ENCODE results near the gene COL6A2.

Gene COL6A2

GRCh38 chr21:46178961-46179360, 81.0 kb downstream of the COL6A2 start:
- in situ Hi-C loops (cut with HindIII; ENCODE audit: low pct_ligation_motif_present, low pct_unique_long_range_greater_than_20kb, low sequenced_read_pairs): no loop called here
- DNase-seq: no peak

Measured in ACHN (cell line).